AG04450 (cell line): ENCODE measurements around the gene MYEF2. TPM values are rescaled to one million over a fixed set of nuclear protein-coding genes. Genes with fewer than 3 reads are reported as not detected.

Experiments
- polyA plus RNA-seq: library from polyadenylated mRNA; depleted of rRNA; stranded (reverse); fragments of >200 nt; gene quantifications from 2 replicates; pipeline ENCODE4 v1.2.3, GENCODE V29; 2011; rRNA removed

Gene MYEF2
- polyA plus RNA-seq, 1 experiment = 9.4 TPM

Other genes starting within 250 kb of the MYEF2 start
- gene SLC24A5, start 57.3 kb downstream of the MYEF2 start, polyA plus RNA-seq = 0.05 TPM in 1 of 2 replicates, not detected in the other
- gene CTXN2, start 13.4 kb upstream of the MYEF2 start, polyA plus RNA-seq = not detected in 2 replicates
- gene SLC12A1, start 28.0 kb upstream of the MYEF2 start, polyA plus RNA-seq = not detected in 2 replicates
- 35.9 and 52.8 TPM in 2 replicates for gene DUT, start 153.1 kb upstream of the MYEF2 start, polyA plus RNA-seq